GM12891 (cell line): ENCODE measurements around the gene CDH13.

Experiments used
- PAX5 ChIP-seq: IDR thresholded peaks from 2 replicates; pipeline ENCODE4 v1.6.1; 2011; ENCODE audit warnings: low read length, moderate library complexity, mild to moderate bottlenecking; ENCODE audit not compliant: insufficient read depth, severe bottlenecking
- POLR2A ChIP-seq: IDR thresholded peaks from 2 replicates; pipeline ENCODE4 v1.6.1; 2011; ENCODE audit warnings: low read depth, low read length, control low read depth
- POLR2AphosphoS5 ChIP-seq: IDR thresholded peaks from 2 replicates; pipeline ENCODE4 v1.6.1; 2011; ENCODE audit warnings: low read depth, low read length, control low read depth
- POU2F2 ChIP-seq: IDR thresholded peaks from 2 replicates; pipeline ENCODE4 v1.6.1; 2011; ENCODE audit warnings: low read depth, mild to moderate bottlenecking, control low read depth, low read length, moderate library complexity
- SPI1 ChIP-seq: IDR thresholded peaks from 2 replicates; pipeline ENCODE4 v1.6.1; 2011; ENCODE audit warnings: low read depth, low read length, control low read depth
- TAF1 ChIP-seq: IDR thresholded peaks from 2 replicates; pipeline ENCODE4 v1.6.1; 2011; ENCODE audit warnings: low read depth, low read length, control low read depth

GRCh38 chr16:82657786-82658185 lies 31.0 kb downstream of the CDH13 start:
- TF ChIP-seq POLR2AphosphoS5 (no peak), PAX5 (no peak), SPI1 (no peak), POLR2A (no peak), TAF1 (no peak), POU2F2 (no peak)
